AG04450 (cell line): ENCODE results near the gene PITPNM3. TPM values are rescaled to one million over a fixed set of nuclear protein-coding genes. Genes with fewer than 3 reads are reported as not detected.

Source experiments
- CTCF ChIA-PET: fragments of 300-600, 350-600 bp; formaldehyde crosslinking; extraction: SDS; loops from one replicate; lab custom pipeline; 2022; ENCODE audit warnings: antibody characterized with exemption, inconsistent platforms; lab: Charles Lee
- POLR2A ChIA-PET: fragments of 350-600 bp; formaldehyde crosslinking; extraction: SDS; loops from one replicate; lab custom pipeline; 2021; ENCODE audit warnings: antibody characterized with exemption, inconsistent platforms; lab: Yijun Ruan, JAX
- DNase-seq: peaks from one replicate; pipeline ENCODE4 v3.0.0-alpha.2; 2011; ENCODE audit warnings: low read depth, low spot score
- H3K27ac ChIP-seq: one replicate; pipeline ENCODE4 v1.5.1; 2012; ENCODE audit warnings: low read depth, low read length, control low read depth
- H3K27me3 ChIP-seq: one replicate; pipeline ENCODE4 v1.6.0; 2012; ENCODE audit warnings: low read length; ENCODE audit not compliant: control insufficient read depth, insufficient read depth
- H3K4me3 ChIP-seq: 2 replicates; pipeline ENCODE4 v1.5.1; 2011; ENCODE audit warnings: mild to moderate bottlenecking, low read depth, low read length, control low read depth
- H3K9me3 ChIP-seq: 2 replicates; pipeline ENCODE4 v1.5.1; 2012; ENCODE audit warnings: low read length; ENCODE audit not compliant: control insufficient read depth, insufficient read depth
- CTCF ChIP-seq: IDR thresholded peaks from 2 replicates; pipeline ENCODE4 v1.5.1; 2011; ENCODE audit warnings: low read depth, low read length, control low read depth, inconsistent platforms
- polyA plus RNA-seq: library from polyadenylated mRNA; depleted of rRNA; stranded (reverse); fragments of >200 nt; gene quantifications from 2 replicates; pipeline ENCODE4 v1.2.3, GENCODE V29; 2011

The PITPNM3 gene
- polyA plus RNA-seq, 1 experiment, result 0.38 TPM

GRCh38 chr17:6526362-6527152 is 29.8 kb downstream of the PITPNM3 start:
- TF ChIP-seq CTCF, result no peak
- Histone ChIP-seq H3K27me3 (no peaks in the 10 kb centered on the region), H3K27ac (no peak overlapping the region), H3K4me3 (no peak overlapping the region), H3K9me3 (no peaks in the 10 kb centered on the region)
- ChIA-PET CTCF (interaction anchor here (0.7 to 0.8 kb wide), 2 partner anchors 54 kb away, joined by 3 to 4 read pairs; no protein-coding TSS in a partner anchor), POLR2A (no interaction called here)
- DNase-seq, result no peak

GRCh38 chr17:6525731-6526130 is 30.6 kb downstream of the PITPNM3 start:
- ChIA-PET POLR2A (no interaction called here), CTCF (interaction anchor here (0.8 kb wide), 1 partner anchor 53 kb away, joined by 3 read pairs; no protein-coding TSS in a partner anchor)
- no peaks in the 10 kb centered on the region for H3K9me3 ChIP-seq
- H3K27ac ChIP-seq, result no peak overlapping the region
- no peak for TF ChIP-seq CTCF
- no peaks in the 10 kb centered on the region for H3K27me3 ChIP-seq
- H3K4me3 ChIP-seq, result no peak overlapping the region
- DNase-seq, result no peak

- ChIA-PET POLR2A (no interaction called here), CTCF (no interaction called here)
- DNase-seq, result no peak
- H3K27me3 ChIP-seq, result no peaks in the 10 kb centered on the region
- no peak overlapping the region for H3K27ac ChIP-seq
- TF ChIP-seq CTCF, result no peak
- H3K4me3 ChIP-seq, result no peak overlapping the region
- H3K9me3 ChIP-seq, result no peaks in the 10 kb centered on the region
These were observed 31.2 kb downstream of the PITPNM3 start for GRCh38 chr17:6525141-6525540.

- ChIA-PET CTCF (no interaction called here), POLR2A (no interaction called here)
- H3K4me3 ChIP-seq, result no peak overlapping the region
- H3K9me3 ChIP-seq, result no peaks in the 10 kb centered on the region
- TF ChIP-seq CTCF, result no peak
- no peak for DNase-seq
- no peaks in the 10 kb centered on the region for H3K27me3 ChIP-seq
- H3K27ac ChIP-seq, result no peak overlapping the region
These were observed 31.8 kb downstream of the PITPNM3 start for GRCh38 chr17:6524520-6524919.

GRCh38 chr17:6523809-6524355 is 32.5 kb downstream of the PITPNM3 start:
- DNase-seq, result no peak
- ChIA-PET POLR2A (no interaction called here), CTCF (no interaction called here)
- H3K27ac ChIP-seq, result no peak overlapping the region
- no peak for TF ChIP-seq CTCF
- H3K4me3 ChIP-seq, result no peak overlapping the region
- no peaks in the 10 kb centered on the region for H3K9me3 ChIP-seq
- no peaks in the 10 kb centered on the region for H3K27me3 ChIP-seq
